ENCODE results near the gene RNASE13.
"Not testable (repeated sequence)": the region's sequence is repeated elsewhere in the genome, so short reads cannot be mapped to it uniquely, and the experiment has no call there.

Gene RNASE13

DNA sequence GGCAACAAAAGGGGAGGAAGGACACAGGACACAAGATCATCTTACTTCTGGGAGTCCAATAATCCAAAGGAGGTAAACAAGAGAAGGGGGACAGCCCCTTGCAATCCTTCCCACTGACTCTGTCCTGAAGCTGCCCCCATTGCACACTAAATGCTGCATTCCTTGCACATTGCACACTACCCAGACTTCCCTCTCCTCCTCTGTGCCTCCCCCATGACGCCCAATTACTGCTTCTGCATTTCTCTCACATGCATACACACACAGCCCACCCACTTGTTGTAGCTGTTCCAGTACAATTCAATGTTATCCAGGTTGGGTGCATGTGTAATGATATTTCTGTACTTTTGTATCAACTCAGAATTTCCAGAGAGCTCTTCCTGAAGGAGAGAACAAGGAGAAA, 15.2 kb downstream of the RNASE13 start:
- DNase-seq = peak; percentile 41

DNA sequence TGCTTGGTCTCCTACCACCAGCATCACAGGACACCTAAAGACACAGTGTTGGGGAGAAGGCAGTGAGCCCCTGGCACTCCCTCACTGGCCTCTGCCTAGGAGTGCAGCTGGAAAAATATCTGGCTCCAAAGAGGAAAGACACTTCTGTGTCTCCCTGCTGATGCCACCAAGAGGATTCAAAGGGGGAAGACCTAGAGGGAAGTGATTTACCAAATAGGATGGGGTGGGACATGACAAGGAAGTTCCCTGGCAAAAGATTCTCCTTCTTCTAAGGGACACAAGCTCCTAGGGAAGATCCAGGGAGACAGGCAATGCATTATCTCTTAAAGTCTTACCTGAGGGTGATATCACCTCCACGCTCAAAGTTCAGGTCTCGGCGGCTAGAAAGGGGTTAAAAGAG, 15.8 kb downstream of the RNASE13 start:
- no peak for DNase-seq

DNA sequence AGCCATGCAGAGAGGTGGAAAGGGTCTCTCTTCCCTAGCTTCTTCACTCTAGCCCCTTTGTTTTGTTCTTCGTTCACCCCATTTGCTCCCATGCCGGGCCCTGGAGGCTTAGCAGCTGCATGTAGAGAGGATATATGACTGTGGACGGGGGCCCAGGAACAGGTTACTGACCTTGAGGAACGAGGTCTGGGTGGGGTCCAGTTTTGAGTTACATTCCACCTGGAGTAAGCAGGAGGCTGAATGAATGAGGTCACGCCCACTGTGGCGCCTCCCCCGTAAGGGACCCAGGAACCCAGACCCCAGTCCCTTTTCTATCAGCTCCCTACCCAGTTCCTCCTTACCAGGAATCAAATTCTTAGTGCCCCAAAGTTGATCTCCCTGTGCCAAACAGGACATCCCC, 16.3 kb downstream of the RNASE13 start:
- no peak for DNase-seq

DNA sequence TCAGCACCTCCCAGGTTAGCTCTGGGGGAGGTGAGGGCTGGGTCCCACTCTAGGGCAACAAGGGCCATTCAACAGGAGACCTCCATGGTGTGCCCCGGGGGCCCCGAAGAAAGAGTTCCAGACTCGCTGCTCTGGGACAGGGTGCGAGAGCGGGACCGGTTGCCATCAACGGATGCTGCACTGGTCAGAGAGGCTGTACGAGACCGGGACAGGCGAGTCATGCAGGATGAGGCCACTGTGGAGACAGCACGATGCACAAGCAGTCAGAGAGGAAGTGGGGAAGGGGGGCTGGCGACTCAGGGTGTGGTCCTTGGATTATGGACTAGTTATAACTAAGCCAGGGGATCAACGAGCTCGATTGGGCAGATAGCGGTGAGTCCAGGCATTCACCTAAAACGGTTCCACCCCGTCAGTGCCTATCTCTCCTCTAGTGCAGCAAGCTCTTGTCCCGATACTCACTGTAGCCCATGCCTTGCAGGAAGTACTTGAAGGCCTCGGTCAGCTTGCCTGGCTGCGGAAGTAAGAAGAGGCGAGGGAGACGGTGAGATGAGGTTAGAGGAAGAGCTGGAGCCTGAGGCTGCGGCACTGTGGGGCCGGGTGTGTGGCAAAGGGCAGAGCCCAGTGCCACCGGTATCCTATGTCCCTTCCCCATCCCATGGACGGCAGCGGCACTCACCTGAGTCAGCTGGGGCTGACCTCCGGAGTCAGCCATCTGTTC, 16.9 kb downstream of the RNASE13 start:
- no peak for DNase-seq

DNA sequence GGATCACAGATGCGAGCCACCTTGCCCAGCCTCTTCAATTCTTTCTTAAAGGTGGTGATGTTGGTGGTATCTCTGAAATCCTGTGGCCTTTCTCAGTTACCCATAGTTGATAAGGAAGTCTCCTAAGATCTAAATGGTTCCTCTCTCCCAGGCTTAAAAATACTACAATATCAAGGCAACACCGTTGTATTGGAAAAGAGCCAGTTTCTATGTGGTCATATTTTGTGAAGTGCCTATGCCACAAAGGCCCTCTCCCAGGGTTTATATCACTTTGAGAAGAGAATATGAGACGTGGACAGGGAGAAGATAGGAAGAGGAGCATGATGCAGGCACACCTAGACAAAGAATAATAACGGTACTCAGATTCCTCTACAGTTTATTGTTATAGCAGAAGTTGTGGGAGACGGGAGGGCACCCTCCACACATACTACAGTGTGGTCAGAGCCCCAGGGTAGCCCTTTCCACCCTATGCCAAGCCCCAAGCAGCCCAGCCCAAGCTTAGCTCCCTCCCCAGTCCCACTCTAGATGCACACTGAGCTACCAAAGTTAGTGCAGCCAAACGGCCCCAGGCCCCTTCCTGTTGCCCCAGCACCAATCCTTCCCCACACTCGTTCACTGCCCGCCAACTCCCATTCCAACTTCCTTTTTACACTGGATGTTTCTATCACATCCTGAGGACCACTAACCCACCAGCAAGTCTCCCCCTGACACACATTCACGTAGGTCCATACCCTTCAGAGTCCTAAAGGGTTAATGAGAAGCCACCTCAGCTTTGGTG, 18.0 kb downstream of the RNASE13 start:
- no peak for DNase-seq

DNA sequence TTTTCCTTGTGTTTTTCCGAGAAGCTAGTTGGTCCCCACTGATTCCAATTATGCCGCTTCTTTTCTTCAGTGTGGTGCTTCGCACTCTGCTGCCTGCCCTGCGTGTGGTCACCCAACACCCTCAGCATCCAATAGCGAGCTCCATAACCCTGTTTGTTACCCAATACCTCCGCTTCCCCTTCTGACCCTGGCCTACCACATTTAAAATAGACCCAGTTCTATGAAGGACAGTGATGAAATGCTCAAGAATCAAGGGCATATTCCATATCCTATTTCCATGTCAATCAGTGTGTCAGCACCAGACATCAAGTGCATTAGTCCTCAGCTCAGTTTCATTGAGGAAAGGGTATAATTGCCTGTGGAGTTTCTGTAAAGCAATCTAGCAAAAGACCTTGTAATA, 19.3 kb downstream of the RNASE13 start:
- no peak for DNase-seq

DNA sequence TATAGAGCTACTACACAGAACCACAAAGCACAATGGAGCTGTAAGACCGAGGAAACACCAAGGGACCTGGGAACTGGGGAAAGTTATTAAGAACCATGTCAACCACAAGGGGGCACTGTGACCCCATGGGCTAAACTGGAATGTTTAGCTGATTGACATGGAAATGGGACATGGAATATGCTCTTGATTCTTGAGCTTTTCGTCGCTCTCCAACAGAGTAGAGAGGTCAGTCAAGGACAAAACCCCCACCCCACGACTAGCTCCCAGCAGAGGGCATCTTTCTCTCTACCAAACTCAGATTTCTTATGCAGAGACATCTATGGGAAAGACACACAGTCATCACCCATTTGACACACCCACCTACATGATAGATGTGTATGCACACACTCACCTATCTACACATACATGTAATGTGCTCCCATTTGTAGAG, 19.8 kb downstream of the RNASE13 start:
- peak; percentile 90 for DNase-seq

DNA sequence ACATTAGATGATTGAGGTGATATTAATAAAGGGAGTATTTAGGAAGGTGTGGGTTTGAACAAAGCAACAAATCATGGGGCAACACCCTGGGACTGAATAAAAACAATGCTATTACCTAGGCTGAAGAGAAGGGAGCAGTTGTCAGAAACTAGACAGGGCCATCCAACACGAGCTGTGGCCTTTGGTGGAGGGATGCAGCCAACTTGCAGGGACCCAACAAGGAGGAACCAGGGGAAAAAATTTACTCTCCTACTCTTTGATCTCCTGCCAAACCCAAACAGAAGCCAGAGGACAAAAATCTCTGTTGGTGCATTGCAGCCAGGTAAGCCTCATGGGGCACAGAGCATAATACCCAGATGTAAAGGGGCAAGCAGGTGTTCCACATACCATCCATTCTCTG, 23.5 kb downstream of the RNASE13 start:
- DNase-seq = no peak

DNA sequence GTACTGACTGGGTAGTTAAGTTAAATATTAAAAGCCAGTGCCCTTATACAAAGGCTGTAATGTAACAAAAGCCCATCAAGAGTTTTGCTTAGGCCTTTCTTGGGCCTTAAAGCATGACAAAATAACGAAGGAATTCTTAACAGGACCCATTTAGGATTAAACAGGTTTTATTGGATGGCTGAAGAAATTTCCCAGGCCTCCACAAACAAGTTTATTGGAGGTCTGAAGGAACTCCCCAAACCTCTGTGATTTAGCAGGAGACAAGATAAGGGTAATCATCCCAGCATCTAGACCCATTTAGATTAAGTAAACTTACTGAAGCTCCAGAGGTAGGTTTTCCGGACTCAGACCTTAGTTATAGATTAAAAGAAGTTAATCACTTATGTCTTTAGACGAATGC, 24.9 kb downstream of the RNASE13 start:
- DNase-seq = not testable (repeated sequence)

DNA sequence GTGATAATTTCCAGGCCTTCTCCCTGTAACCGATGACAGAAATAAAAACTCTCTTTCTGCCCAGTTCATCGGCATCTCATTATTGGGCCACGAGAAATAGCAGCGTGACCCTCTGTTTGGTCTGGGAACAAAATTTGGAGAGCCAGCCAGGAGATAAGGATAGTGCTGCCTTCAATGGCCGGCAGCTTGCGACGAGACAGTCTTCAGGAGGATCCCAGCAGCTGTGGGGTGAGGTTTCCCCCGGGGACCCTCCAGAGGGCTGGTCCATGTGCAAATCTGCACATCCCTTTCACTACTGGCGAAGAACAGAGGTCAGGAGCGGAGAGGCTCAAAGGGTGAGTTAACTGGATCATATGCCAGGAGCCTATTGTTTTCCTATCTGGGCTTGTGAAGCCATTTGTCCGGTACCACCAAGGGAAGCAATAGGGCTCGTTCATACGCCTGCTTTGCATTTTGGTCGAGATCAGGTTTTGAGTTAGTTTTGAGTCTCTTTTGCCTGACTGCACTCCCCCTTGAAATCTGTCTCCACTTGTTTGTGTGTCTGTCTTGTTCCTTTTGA, 30.7 kb downstream of the RNASE13 start:
- no peak for DNase-seq

DNA sequence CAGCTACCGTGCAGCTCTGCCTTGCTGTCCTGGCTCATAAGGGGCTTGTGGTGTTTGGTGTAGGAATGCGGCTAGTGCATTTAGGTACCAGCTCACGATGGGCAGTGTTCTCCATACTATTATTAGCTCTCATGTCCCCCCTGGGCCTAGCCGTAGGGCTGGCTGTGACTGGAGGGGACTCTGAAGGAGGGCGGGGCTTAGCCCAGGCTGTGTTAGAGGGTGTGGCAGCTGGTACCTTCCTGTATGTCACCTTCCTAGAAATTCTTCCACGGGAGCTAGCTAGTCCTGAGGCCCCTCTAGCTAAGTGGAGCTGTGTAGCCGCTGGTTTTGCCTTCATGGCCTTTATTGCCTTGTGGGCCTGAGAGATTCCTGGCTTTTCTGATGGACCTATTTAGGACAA, 33.4 kb downstream of the RNASE13 start:
- DNase-seq = no peak

DNA sequence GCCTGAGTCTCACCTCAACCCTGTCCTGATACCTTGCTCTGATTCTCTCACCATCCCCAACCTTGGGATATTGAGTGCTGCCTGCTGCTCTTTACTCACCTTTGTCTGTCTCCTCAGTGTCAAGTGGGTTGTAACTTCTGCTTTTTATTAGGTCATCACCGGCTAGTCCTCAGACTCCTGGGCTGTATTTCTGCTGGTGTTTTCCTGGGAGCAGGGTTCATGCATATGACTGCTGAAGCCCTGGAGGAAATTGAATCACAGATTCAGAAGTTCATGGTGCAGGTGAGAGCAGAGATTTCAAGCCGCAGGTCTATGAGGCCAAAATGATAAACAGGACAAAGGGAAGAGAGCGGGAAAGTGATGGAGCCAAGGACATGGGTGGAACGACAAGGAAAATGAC, 35.0 kb downstream of the RNASE13 start:
- DNase-seq = no peak

DNA sequence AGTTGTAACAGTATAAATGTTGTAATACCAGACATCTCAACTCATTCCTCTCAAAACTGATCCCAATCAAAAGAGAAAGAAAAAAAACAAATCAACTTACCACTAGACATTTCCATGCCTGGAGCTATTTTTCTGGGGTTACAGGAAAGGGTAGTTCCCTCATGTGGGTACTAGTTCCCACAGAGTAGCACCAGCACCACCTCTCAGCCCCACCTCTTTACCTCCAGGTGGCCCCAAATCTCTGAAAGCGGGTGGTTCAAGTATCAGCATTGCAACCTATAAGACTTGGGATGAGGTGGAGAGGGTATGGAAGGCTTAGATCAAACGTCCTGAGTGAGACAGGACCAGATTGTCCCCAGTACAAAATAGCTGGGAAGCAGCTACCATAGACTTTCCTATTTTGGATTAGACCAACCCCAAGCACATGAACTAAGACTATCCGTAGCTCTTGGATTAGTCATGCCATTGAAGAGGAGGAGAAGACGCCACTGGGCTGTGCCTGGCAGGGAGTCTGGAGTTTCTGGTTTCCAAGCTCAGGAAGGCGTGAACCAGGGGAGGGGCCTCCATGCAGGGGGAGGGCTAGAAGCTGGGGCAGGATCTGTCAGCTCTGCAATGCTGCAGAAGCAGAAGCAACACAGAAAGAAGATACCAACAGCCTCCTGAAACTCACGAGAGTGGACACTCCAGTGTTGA, 35.8 kb downstream of the RNASE13 start, which contains the start of gene SLC39A2:
SLC39A2 (plus strand) TSS at position 620 of the 693 bp plus-strand sequence. CDS start 154 bp downstream, outside the sequence.
- DNase-seq = no peak

DNA sequence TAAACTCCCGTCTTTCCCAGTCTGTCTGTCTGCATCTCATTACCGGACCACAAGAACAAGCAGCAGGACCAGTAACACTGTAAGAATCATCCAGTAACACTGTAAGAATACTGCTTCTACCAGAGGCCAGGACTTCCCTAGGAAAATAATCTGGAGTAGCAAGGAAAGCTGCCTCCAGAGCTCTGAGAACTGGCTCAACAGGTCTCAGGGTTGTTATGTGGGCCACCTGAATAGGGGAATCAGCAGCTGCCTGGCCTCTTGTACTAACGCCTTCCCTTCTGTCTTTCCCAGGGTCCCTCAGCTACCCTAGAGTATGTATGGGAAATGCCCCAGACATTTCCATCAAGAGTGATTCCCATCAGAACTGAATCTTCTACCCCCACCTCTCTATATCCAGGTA, 36.5 kb downstream of the RNASE13 start:
- no peak for DNase-seq

DNA sequence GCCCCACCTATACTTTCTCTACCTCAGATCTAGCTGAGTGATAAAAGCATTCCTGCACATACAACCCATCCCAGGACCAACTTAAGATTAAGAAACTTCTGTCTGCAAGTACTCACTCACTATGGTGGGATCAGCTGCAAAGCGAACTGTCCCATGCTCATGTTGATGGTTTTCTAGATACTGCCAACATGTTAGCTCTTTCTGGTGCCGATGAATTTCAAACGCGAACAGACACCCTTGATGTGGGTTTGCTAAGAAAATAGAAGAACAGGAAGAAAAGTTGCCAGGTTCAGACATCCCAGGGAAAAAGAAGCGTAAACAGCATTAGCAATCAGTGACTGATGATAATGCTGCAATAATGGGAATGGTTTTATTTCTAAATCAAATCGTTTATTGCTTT, 37.0 kb downstream of the RNASE13 start:
- no peak for DNase-seq

DNA sequence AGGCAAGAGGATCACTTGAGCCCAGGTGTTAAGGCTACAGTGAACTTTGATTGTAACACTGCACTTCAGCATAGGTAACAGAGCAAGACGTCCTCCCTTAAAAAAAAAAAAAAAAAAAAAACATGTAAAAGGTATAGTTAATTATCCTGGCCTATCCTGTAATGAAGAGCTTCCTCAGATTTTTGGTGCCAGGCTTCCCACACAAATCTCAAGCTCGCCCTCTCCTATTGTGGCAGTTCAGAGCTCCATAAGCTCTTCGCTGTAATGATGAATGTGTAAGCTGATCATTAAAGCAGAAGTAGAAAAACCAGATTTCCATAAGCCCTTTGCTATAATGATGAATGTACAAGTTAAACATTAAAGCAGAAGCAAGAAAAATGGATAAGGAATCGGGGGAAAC, 37.5 kb downstream of the RNASE13 start:
- no peak for DNase-seq

DNA sequence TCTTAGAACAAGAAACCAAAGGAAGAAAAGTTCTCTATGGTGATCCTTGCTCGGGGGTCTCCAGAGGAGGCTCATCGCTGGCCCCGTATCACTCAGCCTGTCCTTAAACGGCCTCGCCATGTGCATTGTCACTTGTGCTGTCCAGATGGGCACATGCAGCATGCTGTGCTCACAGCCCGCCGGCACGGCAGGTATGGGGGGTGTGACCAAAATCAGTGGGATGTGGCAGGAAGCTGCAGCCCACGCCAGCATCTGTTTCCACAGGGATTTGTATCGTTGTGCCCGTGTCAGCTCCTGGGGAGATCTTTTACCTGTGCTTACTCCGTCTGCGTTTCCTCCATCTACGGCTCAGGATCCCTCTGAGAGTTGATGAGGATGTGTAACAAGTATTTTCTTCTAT, 38.1 kb downstream of the RNASE13 start:
- no peak for DNase-seq

DNA sequence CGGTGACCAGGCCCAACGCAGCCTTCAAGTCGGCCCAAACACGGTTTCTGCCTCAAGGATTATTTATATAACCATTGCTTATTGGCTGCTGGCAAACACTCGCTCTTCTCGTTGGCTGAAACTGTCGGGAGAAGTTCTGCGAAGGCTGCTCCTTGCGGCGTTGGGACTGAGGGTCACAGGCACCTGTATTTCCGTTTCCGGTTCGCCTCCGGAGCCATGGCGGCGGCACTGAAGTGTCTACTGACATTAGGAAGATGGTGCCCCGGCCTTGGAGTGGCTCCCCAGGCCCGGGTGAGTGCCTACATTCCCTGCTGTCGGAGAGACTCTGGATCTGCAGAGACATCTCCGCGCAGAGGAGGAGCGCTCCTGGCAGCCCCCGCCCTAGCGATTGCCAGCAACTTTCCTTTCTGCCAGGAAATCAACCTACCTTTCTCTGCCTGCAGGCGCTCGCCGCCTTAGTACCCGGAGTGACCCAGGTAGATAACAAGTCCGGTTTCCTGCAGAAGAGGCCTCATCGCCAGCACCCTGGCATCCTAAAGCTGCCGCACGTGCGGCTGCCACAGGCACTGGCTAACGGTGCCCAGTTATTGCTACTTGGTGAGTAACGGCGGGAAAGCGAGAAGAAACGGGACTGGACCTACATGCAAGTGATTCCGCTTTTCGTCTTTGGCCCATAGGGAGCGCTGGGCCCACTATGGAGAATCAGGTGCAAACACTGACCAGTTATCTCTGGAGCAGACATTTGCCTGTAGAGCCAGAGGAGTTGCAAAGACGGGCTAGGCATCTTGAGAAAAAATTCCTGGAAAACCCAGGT, 44.6 kb downstream of the RNASE13 start, which contains the start of gene METTL17:
METTL17 (plus strand) TSS at position 194 of the 814 bp plus-strand sequence; CDS start at position 217, 23 bp downstream.
- DNase-seq = peak; percentile 95

DNA sequence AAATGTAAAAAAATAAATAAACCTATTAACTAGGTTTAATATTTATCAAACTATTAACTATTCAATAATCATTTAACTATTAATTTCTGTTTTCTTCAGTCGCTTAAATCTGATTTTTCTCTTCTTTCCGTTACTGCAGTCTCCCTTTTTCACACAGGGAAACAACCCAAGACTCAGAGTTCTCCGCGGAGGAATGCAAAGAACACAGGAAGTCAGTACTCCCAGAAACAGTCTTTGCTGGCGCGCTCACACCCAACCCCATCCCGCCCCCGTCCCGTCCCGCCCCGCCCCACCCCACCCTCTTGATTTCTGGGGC, 45.2 kb downstream of the RNASE13 start:
- DNase-seq = no peak

DNA sequence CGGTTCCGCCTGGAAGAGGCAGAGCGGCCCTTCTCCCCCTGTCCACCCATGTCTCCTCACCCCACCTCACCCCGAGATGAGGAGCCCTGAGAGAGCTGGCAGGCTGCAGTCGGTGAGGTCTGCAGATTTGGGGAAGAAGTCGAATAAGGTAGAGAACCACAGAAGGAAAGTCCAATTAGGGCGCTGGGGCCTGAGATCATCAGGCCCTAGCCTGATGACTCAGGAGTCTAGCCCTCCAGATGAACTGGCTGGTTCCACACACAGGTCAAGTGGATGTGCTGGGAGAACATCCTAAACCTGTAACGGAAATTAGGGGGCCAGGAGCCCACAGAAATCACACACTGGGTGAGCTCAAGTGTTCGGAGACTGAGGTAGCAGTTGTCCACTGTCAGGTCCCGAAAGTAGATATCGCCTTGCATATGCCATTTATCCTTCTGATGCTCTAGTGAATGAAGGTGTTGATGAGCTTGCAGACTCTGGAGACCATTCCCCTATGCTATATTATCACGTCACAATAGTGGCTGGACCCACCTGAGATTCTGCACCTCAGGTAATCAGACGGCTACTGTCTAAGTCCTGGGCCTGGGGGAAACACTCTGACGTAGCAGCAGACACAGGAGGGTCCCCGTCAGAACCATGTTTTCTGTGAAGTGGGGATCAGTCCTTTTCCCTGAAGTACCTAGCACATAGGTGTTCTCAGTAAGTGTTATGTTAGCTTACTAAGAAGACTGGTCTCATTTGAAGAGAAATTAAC, 45.7 kb downstream of the RNASE13 start:
- DNase-seq = peak; percentile 50

DNA sequence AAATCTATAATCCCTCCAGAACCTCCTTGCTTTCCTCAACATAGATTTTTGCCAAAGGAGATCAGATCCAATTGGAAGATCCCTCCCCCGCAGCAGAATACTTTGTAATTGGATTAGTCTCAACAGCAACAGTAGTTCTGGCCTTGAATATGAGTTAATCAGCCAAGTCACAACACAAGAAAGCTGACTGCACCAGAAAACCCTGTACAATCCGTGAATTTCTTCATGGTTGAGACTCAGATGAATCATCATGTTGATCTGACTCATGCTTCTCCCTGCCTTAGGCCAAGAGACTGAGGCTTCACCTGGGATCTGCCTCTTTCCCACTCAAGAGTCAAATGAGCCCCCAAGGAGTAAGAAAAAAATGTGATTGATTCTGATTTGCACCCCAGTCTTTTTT, 47.8 kb downstream of the RNASE13 start:
- peak; percentile 86 for DNase-seq

DNA sequence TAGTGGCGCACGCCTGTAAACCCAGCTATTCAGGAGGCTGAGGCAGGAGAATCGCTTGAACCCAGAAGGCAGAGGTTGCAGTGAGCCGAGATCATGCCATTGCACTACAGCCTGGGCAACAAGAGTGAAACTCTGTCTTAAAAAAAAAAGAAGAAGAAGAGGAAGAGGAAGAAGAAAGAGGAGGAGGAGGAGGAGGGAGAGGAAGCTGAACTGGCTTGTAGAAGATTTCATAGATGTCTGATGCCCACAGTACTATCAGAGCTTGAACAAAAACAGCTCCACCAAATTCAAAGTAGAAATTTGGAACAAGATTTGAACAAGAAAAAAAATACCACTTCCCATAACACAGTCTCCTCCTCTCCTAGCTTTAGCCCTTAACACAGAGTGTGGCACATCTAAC, 49.0 kb downstream of the RNASE13 start:
- not testable (repeated sequence) for DNase-seq

All from suppressor macrophage treated with lipopolysaccharide for 4 hours (primary cell).